Activated naive CD8-positive, alpha-beta T cell treated with anti-CD3 and anti-CD28 coated beads, Interleukin-2, amount 50 U/mL, for 16 hours (primary cell): ENCODE measurements around the gene LMO2.

Source experiments
- DNase-seq: peaks from one replicate; pipeline ENCODE4 v3.0.0-alpha.2; 2020; ENCODE audit warnings: low read depth, low spot score

LMO2 gene

GRCh38 chr11:33889296-33889695 is 2.6 kb downstream of the LMO2 start:
- DNase-seq, result no peak

- DNase-seq, result no peak
Observed at GRCh38 chr11:33887886-33888285, 4.0 kb downstream of the LMO2 start.

- DNase-seq, result no peak
Observed at GRCh38 chr11:33885338-33886005, 6.4 kb downstream of the LMO2 start.

- DNase-seq, result no peak
Observed at GRCh38 chr11:33884601-33885000, 7.3 kb downstream of the LMO2 start.

- no peak for DNase-seq
Observed at GRCh38 chr11:33884035-33884434, 7.8 kb downstream of the LMO2 start.

- no peak for DNase-seq
Observed at GRCh38 chr11:33881651-33882503, 10.0 kb downstream of the LMO2 start.

- DNase-seq, result no peak
Observed at GRCh38 chr11:33880979-33881378, 10.9 kb downstream of the LMO2 start.

GRCh38 chr11:33879375-33879774 is 12.5 kb downstream of the LMO2 start:
- DNase-seq, result no peak

GRCh38 chr11:33877038-33877437 is 14.8 kb downstream of the LMO2 start:
- no peak for DNase-seq

GRCh38 chr11:33875621-33876294 is 16.1 kb downstream of the LMO2 start:
- DNase-seq, result no peak

- no peak for DNase-seq
Observed at GRCh38 chr11:33874910-33875490, 16.9 kb downstream of the LMO2 start.

GRCh38 chr11:33874433-33874832 is 17.4 kb downstream of the LMO2 start:
- DNase-seq, result no peak

- DNase-seq, result no peak
Observed at GRCh38 chr11:33869481-33870422, 22.1 kb downstream of the LMO2 start.

GRCh38 chr11:33868647-33869461 is 23.0 kb downstream of the LMO2 start:
- DNase-seq, result no peak

GRCh38 chr11:33867996-33868646 is 23.8 kb downstream of the LMO2 start:
- DNase-seq, result no peak

- no peak for DNase-seq
Observed at GRCh38 chr11:33867561-33867960, 24.3 kb downstream of the LMO2 start.

- no peak for DNase-seq
Observed at GRCh38 chr11:33866936-33867335, 24.9 kb downstream of the LMO2 start.

GRCh38 chr11:33864479-33864878 is 27.4 kb downstream of the LMO2 start:
- no peak for DNase-seq

GRCh38 chr11:33863418-33864172 is 28.3 kb downstream of the LMO2 start:
- DNase-seq, result no peak
